Natural killer cell treated with Interleukin-12 subunit alpha and Interleukin-12 subunit beta and Interleukin-15 and Interleukin-18, amount 100 ng/mL, for 72 hours (primary cell): ENCODE results near the gene HSPBP1. TPM values are rescaled to one million over a fixed set of nuclear protein-coding genes. Genes with fewer than 3 reads are reported as not detected.
"Not testable (repeated sequence)": the region's sequence is repeated elsewhere in the genome, so short reads cannot be mapped to it uniquely, and the experiment has no call there.

Experiments
- ATAC-seq, 2 donors: fragments of 150-1000 bp; cut with Tn5 transposase in 1 of 2; sonication (Bioruptor Pico), chemical (Tn5 transposase) in 1 of 2; 2 replicates each; pipeline ENCODE4 v1.10.0; 2021
- DNase-seq: peaks from one replicate; pipeline ENCODE4 v3.0.0; 2022; ENCODE audit warnings: low spot score
- H3K27ac Mint-ChIP-seq, 2 donors: 1 replicate in 1 of 2; 2 replicates in 1 of 2; pipeline ENCODE4 v1.8.0; 2022; ENCODE audit warnings: mixed read lengths in 2 of 2, mild to moderate bottlenecking in 1 of 2, moderate library complexity in 1 of 2
- H3K27me3 Mint-ChIP-seq, 2 donors: 1 replicate in 1 of 2; 2 replicates in 1 of 2; pipeline ENCODE4 v1.8.0; 2022; ENCODE audit warnings: mixed read lengths in 2 of 2
- H3K36me3 Mint-ChIP-seq: one replicate; pipeline ENCODE4 v1.8.0; 2022; ENCODE audit warnings: mixed read lengths
- H3K4me1 Mint-ChIP-seq, 2 donors: 1 replicate in 1 of 2; 2 replicates in 1 of 2; pipeline ENCODE4 v1.8.0; 2022; ENCODE audit warnings: low read depth in 2 of 2, mixed read lengths in 2 of 2, mild to moderate bottlenecking in 1 of 2
- H3K4me3 Mint-ChIP-seq: one replicate; pipeline ENCODE4 v1.8.0; 2022; ENCODE audit warnings: mixed read lengths
- H3K9me3 Mint-ChIP-seq: 2 replicates; pipeline ENCODE4 v1.8.0; 2022; ENCODE audit warnings: mixed read lengths
- total RNA-seq, 2 donors: library from RNA; stranded (reverse); gene quantifications; one replicate each; pipeline ENCODE4 v1.2.3, GENCODE V29; 2022

The HSPBP1 gene
- total RNA-seq: 10 to 100 TPM; 38.2 to 53.1 TPM

GRCh38 chr19:55279770-55280643, at the start of gene HSPBP1:
Gene HSPBP1, minus strand, starts transcription at chr19:55280110. Its CDS starts 502 bp downstream, at chr19:55279608.
- no peaks in the 10 kb centered on the region for H3K36me3 Mint-ChIP-seq
- peaks cover 42 to 46% of the 10 kb centered on the region in 2 donors for H3K4me1 Mint-ChIP-seq
- peak; percentile 96 for DNase-seq
- peak; percentile 90 to 96 for ATAC-seq
- H3K9me3 Mint-ChIP-seq: no peaks in the 10 kb centered on the region
- H3K27ac Mint-ChIP-seq: peak within 1 kb of the TSS; percentile 81 to 92
- peak within 1 kb of the TSS; percentile 87 for H3K4me3 Mint-ChIP-seq
- peaks cover 0 to 3% of the 10 kb centered on the region in 2 donors for H3K27me3 Mint-ChIP-seq

GRCh38 chr19:55328774-55329318, 48.9 kb upstream of the HSPBP1 start:
- not testable (repeated sequence) for DNase-seq, H3K27ac Mint-ChIP-seq, ATAC-seq, H3K27me3 Mint-ChIP-seq, H3K9me3 Mint-ChIP-seq, H3K4me3 Mint-ChIP-seq, H3K4me1 Mint-ChIP-seq, H3K36me3 Mint-ChIP-seq

- Mint-ChIP-seq H3K36me3 (no peaks in the 10 kb centered on the region), H3K27ac (no peak within 1 kb of the TSS)
- no peak for ATAC-seq
Observed at GRCh38 chr19:55325172-55325571, 45.3 kb upstream of the HSPBP1 start, which contains the start of gene TMEM150B. Gene TMEM150B, minus strand, starts transcription at chr19:55325341. Its CDS starts 4,305 bp downstream, at chr19:55321036.

GRCh38 chr19:55324662-55325061, 44.8 kb upstream of the HSPBP1 start:
- H3K4me3 Mint-ChIP-seq: peak overlapping the region; percentile 32
- ATAC-seq: no peak
- H3K36me3 Mint-ChIP-seq: no peaks in the 10 kb centered on the region
- H3K27me3 Mint-ChIP-seq: peaks cover 8 to 9% of the 10 kb centered on the region in 2 donors
- no peak overlapping the region for H3K27ac Mint-ChIP-seq
- DNase-seq: no peak
- H3K4me1 Mint-ChIP-seq: no peaks in the 10 kb centered on the region
- H3K9me3 Mint-ChIP-seq: no peaks in the 10 kb centered on the region

More at GRCh38 chr19:55325172-55325571, 45.3 kb upstream of the HSPBP1 start, which contains the start of gene TMEM150B:
- Mint-ChIP-seq H3K9me3 (no peaks in the 10 kb centered on the region), H3K4me3 (peak within 1 kb of the TSS; percentile 32), H3K4me1 (no peaks in the 10 kb centered on the region), H3K27me3 (peaks cover 8 to 9% of the 10 kb centered on the region in 2 donors)
- DNase-seq: no peak

- H3K36me3 Mint-ChIP-seq: no peaks in the 10 kb centered on the region
- no peaks in the 10 kb centered on the region for H3K9me3 Mint-ChIP-seq
- peak overlapping the region in 1 of 2 donors; percentile 75 for H3K27ac Mint-ChIP-seq
- no peak overlapping the region for H3K4me3 Mint-ChIP-seq
- ATAC-seq (peak in 1 of 2 donors; percentile 24), DNase-seq (no peak)
- H3K27me3 Mint-ChIP-seq: peaks cover 8 to 9% of the 10 kb centered on the region in 2 donors
- no peaks in the 10 kb centered on the region for H3K4me1 Mint-ChIP-seq
Observed at GRCh38 chr19:55322204-55322885, 42.4 kb upstream of the HSPBP1 start.

- Mint-ChIP-seq H3K9me3 (no peaks in the 10 kb centered on the region), H3K27ac (peak overlapping the region in 1 of 2 donors; percentile 75), H3K36me3 (no peaks in the 10 kb centered on the region), H3K27me3 (peaks cover 8 to 9% of the 10 kb centered on the region in 2 donors), H3K4me3 (no peak overlapping the region), H3K4me1 (no peaks in the 10 kb centered on the region)
- no peak for DNase-seq
- ATAC-seq: no peak
Observed at GRCh38 chr19:55321466-55322137, 41.7 kb upstream of the HSPBP1 start.

- no peak overlapping the region for H3K27ac Mint-ChIP-seq
- H3K4me1 Mint-ChIP-seq: no peaks in the 10 kb centered on the region
- H3K4me3 Mint-ChIP-seq: no peak overlapping the region
- DNase-seq (no peak), ATAC-seq (no peak)
- H3K36me3 Mint-ChIP-seq: no peaks in the 10 kb centered on the region
- peaks cover 8 to 9% of the 10 kb centered on the region in 2 donors for H3K27me3 Mint-ChIP-seq
- H3K9me3 Mint-ChIP-seq: no peaks in the 10 kb centered on the region
Observed at GRCh38 chr19:55320844-55321419, 41.0 kb upstream of the HSPBP1 start.

- peaks cover 8 to 9% of the 10 kb centered on the region in 2 donors for H3K27me3 Mint-ChIP-seq
- DNase-seq (no peak), ATAC-seq (no peak)
- H3K4me3 Mint-ChIP-seq: no peak overlapping the region
- H3K36me3 Mint-ChIP-seq: no peaks in the 10 kb centered on the region
- H3K27ac Mint-ChIP-seq: no peak overlapping the region
- H3K9me3 Mint-ChIP-seq: no peaks in the 10 kb centered on the region
- no peaks in the 10 kb centered on the region for H3K4me1 Mint-ChIP-seq
Observed at GRCh38 chr19:55319785-55320184, 39.9 kb upstream of the HSPBP1 start.

- Mint-ChIP-seq H3K4me1 (no peaks in the 10 kb centered on the region), H3K4me3 (no peak overlapping the region), H3K27me3 (peaks cover 0 to 2% of the 10 kb centered on the region in 2 donors), H3K27ac (no peak overlapping the region), H3K9me3 (no peaks in the 10 kb centered on the region), H3K36me3 (no peaks in the 10 kb centered on the region)
- peak in 1 of 2 donors; percentile 21 for ATAC-seq
- no peak for DNase-seq
Observed at GRCh38 chr19:55316646-55317045, 36.7 kb upstream of the HSPBP1 start.

- no peak for DNase-seq
- Mint-ChIP-seq H3K36me3 (no peaks in the 10 kb centered on the region), H3K27me3 (no peaks in the 10 kb centered on the region), H3K4me1 (no peaks in the 10 kb centered on the region), H3K27ac (no peak overlapping the region), H3K4me3 (no peak overlapping the region), H3K9me3 (no peaks in the 10 kb centered on the region)
- ATAC-seq: no peak
Observed at GRCh38 chr19:55315956-55316525, 36.1 kb upstream of the HSPBP1 start.

GRCh38 chr19:55314396-55314795, 34.5 kb upstream of the HSPBP1 start:
- Mint-ChIP-seq H3K36me3 (no peaks in the 10 kb centered on the region), H3K27ac (no peak overlapping the region), H3K9me3 (no peaks in the 10 kb centered on the region), H3K27me3 (no peaks in the 10 kb centered on the region), H3K4me1 (no peaks in the 10 kb centered on the region), H3K4me3 (no peak overlapping the region)
- ATAC-seq (no peak), DNase-seq (no peak)

- no peak overlapping the region for H3K27ac Mint-ChIP-seq
- no peak overlapping the region for H3K4me3 Mint-ChIP-seq
- no peak for ATAC-seq
Observed at GRCh38 chr19:55312621-55313512, 33.0 kb upstream of the HSPBP1 start.

More at GRCh38 chr19:55312621-55313512, 33.0 kb upstream of the HSPBP1 start:
- Mint-ChIP-seq H3K36me3 (no peaks in the 10 kb centered on the region), H3K27me3 (no peaks in the 10 kb centered on the region), H3K4me1 (no peaks in the 10 kb centered on the region), H3K9me3 (no peaks in the 10 kb centered on the region)
- DNase-seq: no peak
